K562 (cell line): ENCODE data around the gene CCDC9B. TPM values are rescaled to one million over a fixed set of nuclear protein-coding genes. Genes with fewer than 3 reads are reported as not detected.

ENCODE experiments used
- ATAC-seq: fragments of 200-7000 bp; cut with Tn5 transposase; 3 replicates; pipeline ENCODE4 v1.9.1; 2020; ENCODE audit warnings: moderate library complexity
- BruUV-seq: library from RNA; stranded (reverse); fragments of 400-500 nt; replicated peaks from 2 replicates; lab custom pipeline; 2021; lab: Mats Ljungman, UMichigan
- CTCF ChIA-PET: fragments of 300-600 bp; formaldehyde crosslinking; extraction: SDS; loops from one replicate; lab custom pipeline; 2021; ENCODE audit warnings: low intra/inter-chr PET ratio; lab: Yijun Ruan, JAX
- POLR2A ChIA-PET: fragments of 300-600, 350-650 bp; sonication (Branson Sonifier 250); formaldehyde crosslinking; extraction: SDS; loops from one replicate; lab custom pipeline; 2021; ENCODE audit warnings: antibody characterized with exemption, inconsistent platforms; lab: Yijun Ruan, JAX
- DNase-seq, 4 experiments: peaks; one replicate each; pipeline versions ENCODE4 v3.0.0 to v3.0.0-alpha.2; 2011 to 2018; ENCODE audit warnings: low spot score in 3 of 4, mixed read lengths in 3 of 4; ENCODE audit errors: extremely low read depth in 1 of 4
- FAIRE-seq: peaks from 2 replicates; lab custom pipeline; 2011; peaks lifted over from hg19 to GRCh38; lab: Jason Lieb, UNC
- H2AFZ ChIP-seq: 2 replicates; pipeline ENCODE4 v1.6.0; 2011; ENCODE audit warnings: low read depth, low read length, control low read depth, inconsistent platforms
- H3K27ac ChIP-seq: fragments of 200-600 bp; 3 replicates; pipeline ENCODE4 v1.8.0; 2011; ENCODE audit warnings: low read depth, mild to moderate bottlenecking, control low read depth, inconsistent platforms, low read length, moderate library complexity, mixed read lengths; ENCODE audit errors: extremely low read depth
- H3K27me3 ChIP-seq, 2 experiments: fragments of 300-600 bp in 1 of 2; 2 replicates in 1 of 2; 3 replicates in 1 of 2; pipeline versions ENCODE4 v1.6.0 to v1.8.0; 2011; ENCODE audit warnings: inconsistent platforms in 2 of 2, low read length in 2 of 2, mild to moderate bottlenecking in 1 of 2, mixed read lengths in 1 of 2, moderate library complexity in 1 of 2; ENCODE audit not compliant: control insufficient read depth in 2 of 2, insufficient read depth in 2 of 2
- H3K36me3 ChIP-seq: fragments of 300-600 bp; 3 replicates; pipeline ENCODE4 v1.8.0; 2011; ENCODE audit warnings: mild to moderate bottlenecking, low read length, inconsistent platforms; ENCODE audit not compliant: control insufficient read depth, insufficient read depth
- H3K4me1 ChIP-seq, 2 experiments: fragments of 200-600 bp in 1 of 2; replicated peaks in 1 of 2; 2 replicates in 1 of 2; 3 replicates in 1 of 2; pipeline versions ENCODE4 v1.5.1 to v1.8.0; 2011; ENCODE audit warnings: inconsistent platforms in 2 of 2, low read length in 2 of 2, mild to moderate bottlenecking in 1 of 2, mixed read lengths in 1 of 2, moderate library complexity in 1 of 2; ENCODE audit not compliant: control insufficient read depth in 2 of 2, insufficient read depth in 2 of 2
- H3K4me2 ChIP-seq: 2 replicates; pipeline ENCODE4 v1.6.1; 2011; ENCODE audit warnings: low read length, control low read depth, inconsistent platforms, mixed read lengths; ENCODE audit not compliant: insufficient read depth
- H3K4me3 ChIP-seq: fragments of 200-600 bp; sonication (generic), shearing (Covaris generic); 2 replicates; pipeline ENCODE4 v1.5.1; 2016; ENCODE audit warnings: control low read depth, inconsistent platforms
- H3K79me2 ChIP-seq: fragments of 200-600 bp; 3 replicates; pipeline ENCODE4 v1.8.0; 2011; ENCODE audit warnings: low read length, inconsistent platforms; ENCODE audit not compliant: control insufficient read depth, insufficient read depth
- H3K9ac ChIP-seq, 2 experiments: 2 replicates each; pipeline versions ENCODE4 v1.6.0 to v1.6.1; 2011; ENCODE audit warnings: low read depth in 2 of 2, low read length in 2 of 2, control low read depth in 1 of 2, inconsistent platforms in 1 of 2, mild to moderate bottlenecking in 1 of 2, mixed read lengths in 1 of 2; ENCODE audit not compliant: insufficient read depth in 1 of 2
- H3K9me1 ChIP-seq: one replicate; pipeline ENCODE4 v1.6.0; 2011; ENCODE audit warnings: inconsistent platforms, mild to moderate bottlenecking, low read length, moderate library complexity; ENCODE audit not compliant: control insufficient read depth, insufficient read depth
- H3K9me3 ChIP-seq: replicated peaks from 2 replicates; pipeline ENCODE4 v1.5.1; 2011; ENCODE audit warnings: low read depth, low read length, inconsistent platforms; ENCODE audit not compliant: control insufficient read depth, insufficient read depth
- H4K20me1 ChIP-seq: replicated peaks from 2 replicates; pipeline ENCODE4 v1.6.1; 2011; ENCODE audit warnings: low read length, inconsistent platforms, mixed read lengths; ENCODE audit not compliant: control insufficient read depth, insufficient read depth
- ASH1L ChIP-seq: fragments of 450-650 bp; IDR thresholded peaks from 2 replicates; pipeline ENCODE4 v1.6.1; 2018; ENCODE audit warnings: borderline replicate concordance, mild to moderate bottlenecking, low read depth; ENCODE audit not compliant: partially characterized antibody
- C11orf30 ChIP-seq: fragments of 450-650 bp; IDR thresholded peaks from 2 replicates; pipeline ENCODE4 v1.6.1; 2016; ENCODE audit warnings: low read depth, mild to moderate bottlenecking
- CEBPB ChIP-seq: fragments of 450-650 bp; IDR thresholded peaks from 2 replicates; pipeline ENCODE4 v1.6.1; 2016; ENCODE audit warnings: missing genetic modification characterization, missing compliant biosample characterization
- CHD2 ChIP-seq: IDR thresholded peaks from 2 replicates; pipeline ENCODE4 v1.6.1; 2011; ENCODE audit warnings: low read depth, low read length
- CREB1 ChIP-seq, 2 experiments: sonication (generic) in 1 of 2; formaldehyde crosslinking in 1 of 2; IDR thresholded peaks; 2 replicates each; pipeline versions ENCODE4 v1.6.1 to v1.8.0; 2012 to 2022; ENCODE audit warnings: inconsistent platforms in 1 of 2, mild to moderate bottlenecking in 1 of 2, missing genetic modification reagents in 1 of 2, moderate library complexity in 1 of 2
- CTBP1 ChIP-seq: fragments of 450-650 bp; IDR thresholded peaks from 2 replicates; pipeline ENCODE4 v1.6.1; 2016; ENCODE audit warnings: borderline replicate concordance
- GABPA ChIP-seq: fragments of 200-800 bp; sonication (Bioruptor generic); conservative IDR thresholded peaks from 2 replicates; pipeline ENCODE4 v1.6.1; 2016; ENCODE audit warnings: low read depth, missing genetic modification characterization, missing compliant biosample characterization
- IRF2 ChIP-seq: sonication (generic); formaldehyde crosslinking; IDR thresholded peaks from 2 replicates; pipeline ENCODE4 v1.8.1; 2022; ENCODE audit warnings: mild to moderate bottlenecking, missing genetic modification reagents
- MAFF ChIP-seq: IDR thresholded peaks from 2 replicates; pipeline ENCODE4 v1.6.1; 2012; ENCODE audit warnings: low read length, improper control_type of control experiment
- MAFG ChIP-seq: fragments of 450-650 bp; conservative IDR thresholded peaks from 2 replicates; pipeline ENCODE4 v1.6.1; 2016; ENCODE audit warnings: missing genetic modification characterization, missing compliant biosample characterization
- SLC30A9 ChIP-seq: fragments of 250-450 bp; sonication (Bioruptor Pico); IDR thresholded peaks from 2 replicates; pipeline ENCODE4 v1.8.0; 2022; ENCODE audit warnings: mild to moderate bottlenecking, moderate library complexity
- STAT5B ChIP-seq: fragments of 250-450 bp; sonication (Bioruptor Pico); IDR thresholded peaks from 2 replicates; pipeline ENCODE4 v1.8.0; 2021; ENCODE audit warnings: mild to moderate bottlenecking, inconsistent platforms
- TOE1 ChIP-seq, 2 experiments: fragments of 450-650 bp in 1 of 2; sonication (generic) in 1 of 2; formaldehyde crosslinking in 1 of 2; IDR thresholded peaks; 2 replicates each; pipeline versions ENCODE4 v1.7.1 to v1.8.0; 2016 to 2022; ENCODE audit warnings: borderline replicate concordance in 2 of 2, mild to moderate bottlenecking in 2 of 2, antibody characterized with exemption in 1 of 2, inconsistent platforms in 1 of 2, low read depth in 1 of 2, missing genetic modification reagents in 1 of 2, moderate library complexity in 1 of 2
- ZNF316 ChIP-seq: fragments of 450-650 bp; IDR thresholded peaks from 2 replicates; pipeline ENCODE4 v1.6.1; 2016
- ZNF77 ChIP-seq: fragments of 250-450 bp; sonication (Bioruptor Pico); IDR thresholded peaks from 2 replicates; pipeline ENCODE4 v1.5.0; 2020
- ZSCAN29 ChIP-seq: fragments of 450-650 bp; IDR thresholded peaks from 2 replicates; pipeline ENCODE4 v1.6.1; 2017
- WGBS: fragments of 100-300 bp; shearing (Covaris generic); methylation state at CpG from one replicate; pipeline ENCODE4 v1.1.6; 2016; ENCODE audit warnings: low coverage, mixed read lengths; ENCODE audit not compliant: insufficient coverage; ENCODE audit errors: missing lambda C conversion rate; 5-methylcytosine and 5-hydroxymethylcytosine counted together
- in situ Hi-C: fragments of 300-500 bp; cut with MboI; formaldehyde crosslinking; loops from 4 replicates; pipeline ENCODE4 v1.15.0; 2018; ENCODE audit warnings: inconsistent platforms, mixed read lengths
- intact Hi-C: fragments of 100-400 bp; cut with micrococcal nuclease; formaldehyde crosslinking; loops from 2 replicates; pipeline ENCODE4 v1.14.2; 2022
- polyA plus RNA-seq, 8 experiments: library from polyadenylated mRNA; depleted of rRNA in 4 of 8; stranded (reverse) in 5 of 8; unstranded in 3 of 8; fragments of >200 nt; fragmentation: Nextera tagmentation in 2 of 8; fragmentation: Illumina TruSeq in 1 of 8; extraction: Ambion mirVana in 2 of 8; extraction: Trizol in 1 of 8; gene quantifications; 2 replicates each; pipeline versions ENCODE4 v1.2.1 to v1.2.3, GENCODE V29; 2011 to 2014; ENCODE audit warnings: inconsistent platforms in 1 of 8, missing spikeins in 1 of 8
- total RNA-seq, 7 experiments: library from RNA; depleted of rRNA in 6 of 7; stranded (reverse); fragments of >200 nt in 6 of 7; fragmentation: Illumina TruSeq in 2 of 7; extraction: Trizol in 2 of 7; gene quantifications; 2 replicates each; pipeline versions ENCODE4 v1.2.1 to v1.2.3, GENCODE V29; 2011 to 2021; ENCODE audit warnings: low replicate concordance in 1 of 7
- TF ChIP-seq, protein P1 (sequence below): sonication (generic); formaldehyde crosslinking; IDR thresholded peaks from 2 replicates; pipeline ENCODE4 v1.9.0; 2022; ENCODE audit warnings: mild to moderate bottlenecking, missing genetic modification reagents
- TF ChIP-seq, protein P2 (sequence below), 2 experiments: fragments of 450-650 bp; conservative IDR thresholded peaks; 2 replicates each; pipeline ENCODE4 v1.6.1; 2017; ENCODE audit warnings: mild to moderate bottlenecking in 2 of 2, moderate library complexity in 2 of 2
- TF ChIP-seq, protein P3 (sequence below): conservative IDR thresholded peaks from 2 replicates; pipeline ENCODE4 v1.6.1; 2011; ENCODE audit warnings: low read depth, mild to moderate bottlenecking, low read length; ENCODE audit not compliant: control insufficient read depth

The CCDC9B gene
- total and polyA plus RNA-seq, 9 of the 15 experiments (the other 6 are each of a cell fraction or from before 2014, with no cell fraction given) = 0.01 to 0.47 (median 0.15) TPM; not detected in 1

DNA sequence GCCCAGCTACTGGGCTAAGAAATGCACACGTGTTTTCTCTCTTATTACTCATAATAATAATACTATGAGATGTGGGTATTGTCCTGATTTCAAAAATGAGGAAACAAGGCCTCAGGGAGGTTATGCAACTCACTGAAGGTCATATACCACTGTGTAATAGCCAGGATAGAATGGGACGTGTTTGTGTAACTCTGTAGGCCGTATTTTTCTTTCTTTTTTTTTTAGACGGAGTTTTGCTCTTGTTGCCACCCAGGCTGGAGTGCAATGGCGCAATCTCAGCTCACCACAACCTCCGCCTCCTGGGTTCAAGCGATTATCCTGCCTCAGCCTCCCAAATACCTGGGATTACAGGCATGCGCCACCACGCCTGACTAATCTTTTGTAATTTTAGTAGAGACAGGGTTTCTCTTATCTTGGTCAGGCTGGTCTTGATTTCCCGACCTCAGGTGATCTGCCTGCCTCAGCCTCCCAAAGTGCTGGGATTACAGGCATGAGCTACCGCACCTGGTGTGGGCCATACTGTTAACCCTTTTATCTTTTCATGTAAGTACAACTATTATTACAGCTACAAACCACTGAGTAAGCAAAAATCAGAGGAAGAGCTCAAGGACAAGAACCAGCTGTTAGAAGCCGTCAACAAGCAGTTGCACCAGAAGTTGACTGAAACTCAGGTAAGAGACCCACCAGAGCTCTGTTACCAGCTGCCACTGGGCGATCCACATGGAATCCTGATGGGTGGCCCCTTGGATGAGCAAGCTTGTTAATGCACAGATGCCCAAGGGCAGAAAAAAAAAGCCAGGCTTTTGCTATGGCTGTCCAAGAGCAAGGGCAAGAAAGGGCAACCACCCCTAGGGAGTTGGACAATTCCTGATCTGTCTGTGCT is 48.4 kb upstream of the CCDC9B start:
- H3K36me3 ChIP-seq = peaks cover 93% of the 10 kb centered on the region
- H3K27ac ChIP-seq = no peak overlapping the region
- no peak for DNase-seq
- H3K4me1 ChIP-seq = peaks cover 3 to 4% of the 10 kb centered on the region in 2 experiments; a peak in 3 of 5 replicates
- ChIA-PET CTCF (no interaction called here), POLR2A (interaction anchor here (1.1 kb wide), 1 partner anchor 9 kb away, joined by 4 read pairs; no protein-coding TSS in a partner anchor)
- no TSS peak for BruUV-seq
- H4K20me1 ChIP-seq = no peaks in the 10 kb centered on the region
- in situ Hi-C loops = no loop called here
- ATAC-seq = no peak
- no peak overlapping the region for H3K4me2 ChIP-seq
- WGBS = 95% methylated on average over 12 of the region's 13 CpGs
- H3K79me2 ChIP-seq = peaks cover 16% of the 10 kb centered on the region
- H3K27me3 ChIP-seq = no peaks in the 10 kb centered on the region
- no peak overlapping the region for H2AFZ ChIP-seq
- no peak overlapping the region for H3K9ac ChIP-seq
- intact Hi-C loops = no loop called here
- peaks cover 5% of the 10 kb centered on the region for H3K9me1 ChIP-seq
- FAIRE-seq = no peak
- no peaks in the 10 kb centered on the region for H3K9me3 ChIP-seq
- H3K4me3 ChIP-seq = no peak overlapping the region
- TF ChIP-seq CEBPB (tag) (0 out of 2 replicates have a peak, but pooled peaks have one; percentile 36), GABPA (no peak), STAT5B (CRISPR knock-in tag) (no peak), ZSCAN29 (no peak), IRF2 (no peak), ZNF316 (peak; percentile 65), ZNF77 (CRISPR knock-in tag) (no peak), CREB1 (IDR thresholded peaks at IDR 0.05) (no peak), CREB1 (CRISPR knock-in tag; IDR thresholded peaks at IDR 0.05) (no peak), CHD2 (no peak), MAFG (tag) (0 out of 2 replicates have a peak, but pooled peaks have one; percentile 19), SLC30A9 (CRISPR knock-in tag) (no peak), TOE1 (IDR thresholded peaks at IDR 0.05; ENCODE audit: borderline replicate concordance) (no peak), TOE1 (CRISPR knock-in tag; IDR thresholded peaks at IDR 0.05; ENCODE audit: borderline replicate concordance, low read depth) (no peak), C11orf30 (peak; percentile 55; the same call in 1 of the 2 replicates), MAFF (peak; percentile 45; the same call in 1 of the 2 replicates), ASH1L (no peak), CTBP1 (no peak)
- TF ChIP-seq, protein P1, sequence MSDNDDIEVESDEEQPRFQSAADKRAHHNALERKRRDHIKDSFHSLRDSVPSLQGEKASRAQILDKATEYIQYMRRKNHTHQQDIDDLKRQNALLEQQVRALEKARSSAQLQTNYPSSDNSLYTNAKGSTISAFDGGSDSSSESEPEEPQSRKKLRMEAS = no peak
- TF ChIP-seq, protein P2, sequence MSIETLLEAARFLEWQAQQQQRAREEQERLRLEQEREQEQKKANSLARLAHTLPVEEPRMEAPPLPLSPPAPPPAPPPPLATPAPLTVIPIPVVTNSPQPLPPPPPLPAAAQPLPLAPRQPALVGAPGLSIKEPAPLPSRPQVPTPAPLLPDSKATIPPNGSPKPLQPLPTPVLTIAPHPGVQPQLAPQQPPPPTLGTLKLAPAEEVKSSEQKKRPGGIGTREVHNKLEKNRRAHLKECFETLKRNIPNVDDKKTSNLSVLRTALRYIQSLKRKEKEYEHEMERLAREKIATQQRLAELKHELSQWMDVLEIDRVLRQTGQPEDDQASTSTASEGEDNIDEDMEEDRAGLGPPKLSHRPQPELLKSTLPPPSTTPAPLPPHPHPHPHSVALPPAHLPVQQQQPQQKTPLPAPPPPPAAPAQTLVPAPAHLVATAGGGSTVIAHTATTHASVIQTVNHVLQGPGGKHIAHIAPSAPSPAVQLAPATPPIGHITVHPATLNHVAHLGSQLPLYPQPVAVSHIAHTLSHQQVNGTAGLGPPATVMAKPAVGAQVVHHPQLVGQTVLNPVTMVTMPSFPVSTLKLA (conservative IDR thresholded peaks at IDR 0.05) = no peak
- TF ChIP-seq, protein P3, sequence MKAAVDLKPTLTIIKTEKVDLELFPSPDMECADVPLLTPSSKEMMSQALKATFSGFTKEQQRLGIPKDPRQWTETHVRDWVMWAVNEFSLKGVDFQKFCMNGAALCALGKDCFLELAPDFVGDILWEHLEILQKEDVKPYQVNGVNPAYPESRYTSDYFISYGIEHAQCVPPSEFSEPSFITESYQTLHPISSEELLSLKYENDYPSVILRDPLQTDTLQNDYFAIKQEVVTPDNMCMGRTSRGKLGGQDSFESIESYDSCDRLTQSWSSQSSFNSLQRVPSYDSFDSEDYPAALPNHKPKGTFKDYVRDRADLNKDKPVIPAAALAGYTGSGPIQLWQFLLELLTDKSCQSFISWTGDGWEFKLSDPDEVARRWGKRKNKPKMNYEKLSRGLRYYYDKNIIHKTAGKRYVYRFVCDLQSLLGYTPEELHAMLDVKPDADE = no peak
